Gastroesophageal sphincter (tissue), 4 donors: ENCODE results near the gene ITPKA. TPM values are rescaled to one million over a fixed set of nuclear protein-coding genes. Genes with fewer than 3 reads are reported as not detected.

Experiments used
- ATAC-seq: fragments of 150-250 bp; one replicate; pipeline ENCODE4 v1.9.1; 2016; ENCODE audit warnings: mild to moderate bottlenecking, moderate library complexity
- H3K27ac ChIP-seq, 4 donors: fragments of 200-600 bp; sonication (generic) in 3 of 4; 1 replicate in 3 of 4; 2 replicates in 1 of 4; pipeline ENCODE4 v1.5.1; 2016 to 2019
- H3K27me3 ChIP-seq: fragments of 200-600 bp; sonication (generic); one replicate; pipeline ENCODE4 v1.5.1; 2019
- H3K36me3 ChIP-seq, 2 donors: fragments of 200-600 bp; sonication (generic); one replicate each; pipeline ENCODE4 v1.5.1; 2019; ENCODE audit warnings: control low read depth in 1 of 2
- H3K4me1 ChIP-seq, 3 donors: fragments of 200-600 bp; sonication (generic); 1 replicate in 2 of 3; 2 replicates in 1 of 3; pipeline ENCODE4 v1.5.1; 2016 to 2019; ENCODE audit warnings: control low read depth in 2 of 3
- H3K4me3 ChIP-seq, 2 donors: fragments of 200-600 bp; sonication (generic); one replicate each; pipeline ENCODE4 v1.5.1; 2019; ENCODE audit warnings: mild to moderate bottlenecking in 1 of 2, moderate library complexity in 1 of 2
- H3K9me3 ChIP-seq, 3 donors: fragments of 200-600 bp; sonication (generic); one replicate each; pipeline ENCODE4 v1.5.1; 2017 to 2019; ENCODE audit warnings: control low read depth in 2 of 3
- EP300 ChIP-seq: sonication (generic); formaldehyde crosslinking; IDR thresholded peaks from one replicate; pipeline ENCODE4 v1.6.1; 2017; ENCODE audit warnings: antibody characterized with exemption, mild to moderate bottlenecking
- POLR2A ChIP-seq, 2 donors: fragments of 450-650 bp; IDR thresholded peaks; one replicate each; pipeline ENCODE4 v1.6.1; 2017; ENCODE audit warnings: antibody characterized with exemption in 2 of 2, mild to moderate bottlenecking in 2 of 2, moderate library complexity in 1 of 2
- POLR2AphosphoS5 ChIP-seq: sonication (generic); formaldehyde crosslinking; IDR thresholded peaks from one replicate; pipeline ENCODE4 v1.6.1; 2017; ENCODE audit warnings: antibody characterized with exemption
- WGBS, 2 donors: methylation state at CpG; one replicate each; pipeline ENCODE4 v1.1.5; 2018; ENCODE audit warnings: low coverage in 1 of 2; 5-methylcytosine and 5-hydroxymethylcytosine counted together
- total RNA-seq, 4 donors: library from RNA; depleted of rRNA; stranded (reverse); fragments of >200 nt; gene quantifications; one replicate each; pipeline ENCODE4 v1.1.0, GENCODE V29; 2016
- TF ChIP-seq, protein P1 (sequence below), 4 experiments: fragments of 200-600 bp in 2 of 4; fragments of 450-650 bp in 2 of 4; sonication (generic) in 1 of 4; IDR thresholded peaks; one replicate each; pipeline ENCODE4 v1.5.1; 2017 to 2019; ENCODE audit warnings: antibody characterized with exemption in 4 of 4, mild to moderate bottlenecking in 2 of 4, moderate library complexity in 2 of 4

ITPKA gene
- total RNA-seq, 4 donors from 2014 or later: 0.85 to 1.2 (median 0.94) TPM; not detected in 1

DNA sequence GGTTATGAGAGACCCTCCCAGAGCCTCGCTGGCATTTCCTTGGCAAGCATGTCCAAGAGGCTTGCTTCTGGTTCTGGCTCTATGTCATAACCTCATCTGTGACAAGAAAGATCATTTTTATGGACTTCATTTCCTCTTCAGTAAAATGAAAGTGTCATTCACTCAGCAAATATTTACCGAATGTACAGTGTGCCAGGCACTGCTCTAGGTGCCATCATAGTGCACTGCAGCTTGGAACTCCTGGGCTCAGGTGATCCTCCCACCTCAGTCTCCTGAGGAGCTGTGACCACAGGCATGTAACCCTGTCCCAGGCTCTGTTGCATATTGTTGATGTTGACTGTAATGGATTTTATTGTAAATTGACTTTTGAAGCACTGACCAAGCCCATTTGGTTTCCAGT is 18.7 kb upstream of the ITPKA start:
- H3K27ac ChIP-seq: no peak overlapping the region
- H3K9me3 ChIP-seq: no peaks in the 10 kb centered on the region
- WGBS, 2 donors: 63 to 100% methylated on average over 2 of the region's 2 CpGs
- no peaks in the 10 kb centered on the region for H3K27me3 ChIP-seq
- no peak overlapping the region for H3K4me3 ChIP-seq
- H3K4me1 ChIP-seq: no peaks in the 10 kb centered on the region
- peaks cover 3 to 100% of the 10 kb centered on the region in 2 donors for H3K36me3 ChIP-seq
- ATAC-seq: no peak
- TF ChIP-seq, protein P1, sequence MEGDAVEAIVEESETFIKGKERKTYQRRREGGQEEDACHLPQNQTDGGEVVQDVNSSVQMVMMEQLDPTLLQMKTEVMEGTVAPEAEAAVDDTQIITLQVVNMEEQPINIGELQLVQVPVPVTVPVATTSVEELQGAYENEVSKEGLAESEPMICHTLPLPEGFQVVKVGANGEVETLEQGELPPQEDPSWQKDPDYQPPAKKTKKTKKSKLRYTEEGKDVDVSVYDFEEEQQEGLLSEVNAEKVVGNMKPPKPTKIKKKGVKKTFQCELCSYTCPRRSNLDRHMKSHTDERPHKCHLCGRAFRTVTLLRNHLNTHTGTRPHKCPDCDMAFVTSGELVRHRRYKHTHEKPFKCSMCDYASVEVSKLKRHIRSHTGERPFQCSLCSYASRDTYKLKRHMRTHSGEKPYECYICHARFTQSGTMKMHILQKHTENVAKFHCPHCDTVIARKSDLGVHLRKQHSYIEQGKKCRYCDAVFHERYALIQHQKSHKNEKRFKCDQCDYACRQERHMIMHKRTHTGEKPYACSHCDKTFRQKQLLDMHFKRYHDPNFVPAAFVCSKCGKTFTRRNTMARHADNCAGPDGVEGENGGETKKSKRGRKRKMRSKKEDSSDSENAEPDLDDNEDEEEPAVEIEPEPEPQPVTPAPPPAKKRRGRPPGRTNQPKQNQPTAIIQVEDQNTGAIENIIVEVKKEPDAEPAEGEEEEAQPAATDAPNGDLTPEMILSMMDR (IDR thresholded peaks at IDR 0.05): no peak
- TF ChIP-seq POLR2AphosphoS5 (no peak), POLR2A (IDR thresholded peaks at IDR 0.05) (no peak), EP300 (no peak)

DNA sequence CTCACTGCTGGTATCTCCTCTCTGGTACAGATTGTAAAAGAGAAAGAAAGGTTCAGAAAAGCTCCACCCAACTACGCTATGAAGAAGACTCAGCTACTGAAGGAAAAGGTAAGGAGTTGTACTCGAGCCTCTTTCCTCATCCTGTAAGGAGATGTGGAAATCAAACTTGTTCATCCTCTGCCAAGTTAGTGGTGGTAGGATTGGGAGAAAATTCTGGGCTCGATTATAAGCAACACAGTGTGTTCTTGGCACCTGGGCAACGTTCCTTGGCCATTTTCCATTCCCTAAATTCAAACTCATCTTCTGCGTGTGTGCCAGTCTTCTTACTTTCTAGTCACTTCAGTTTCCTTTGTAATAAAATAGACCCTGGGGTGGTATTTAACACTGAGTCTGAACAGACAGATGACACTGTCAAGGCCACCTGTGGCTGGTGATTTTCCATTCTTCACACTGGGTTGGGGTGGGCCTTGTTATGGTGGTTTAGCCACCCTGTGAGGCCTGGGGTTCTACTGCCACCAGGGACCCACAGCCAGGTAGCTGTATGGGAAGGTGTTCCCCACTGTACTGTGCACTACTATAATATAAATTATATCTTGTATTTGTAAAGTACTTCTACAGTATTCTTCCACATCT is 17.1 kb upstream of the ITPKA start:
- TF ChIP-seq POLR2A (IDR thresholded peaks at IDR 0.05) (no peak), EP300 (no peak), POLR2AphosphoS5 (no peak)
- TF ChIP-seq, protein P1 (IDR thresholded peaks at IDR 0.05): no peak
- H3K36me3 ChIP-seq: peaks cover 3 to 100% of the 10 kb centered on the region in 2 donors
- no peak for ATAC-seq

DNA sequence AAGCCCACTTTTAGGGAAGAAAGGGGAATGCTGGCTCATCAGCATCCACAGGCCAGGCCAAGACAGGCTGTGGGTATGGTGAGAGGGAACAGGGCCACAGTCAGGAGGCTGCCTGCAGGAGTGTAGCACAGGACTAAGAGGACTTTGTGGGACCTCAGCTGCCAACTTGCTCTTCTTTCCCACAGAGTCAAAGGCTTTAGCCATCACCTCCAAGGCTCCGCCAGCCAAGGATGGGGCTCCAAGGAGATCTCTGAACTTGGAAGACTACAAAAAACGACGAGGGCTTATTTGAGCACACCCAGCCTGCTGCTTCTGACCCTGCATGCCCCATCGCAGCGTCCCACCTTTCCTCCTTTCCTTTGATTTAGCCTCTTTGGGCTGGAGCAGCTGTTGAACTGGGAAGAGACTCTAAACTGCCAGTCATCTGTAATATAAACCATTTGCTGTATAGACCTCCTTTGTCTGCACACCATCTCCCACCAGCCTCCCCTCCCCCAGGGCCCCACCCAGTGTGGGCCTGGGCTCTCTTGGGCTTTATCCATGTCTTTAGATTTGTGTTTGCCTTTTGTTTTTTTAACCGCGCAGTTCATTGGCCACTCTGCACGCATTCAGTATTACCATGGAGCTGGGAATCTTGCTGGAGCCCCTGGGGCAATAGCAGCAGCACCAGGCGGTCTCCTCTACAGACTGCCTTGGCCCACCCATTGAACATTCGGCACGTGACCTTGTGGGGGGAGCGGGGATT is 13.1 kb upstream of the ITPKA start:
- H3K27ac ChIP-seq: no peak overlapping the region
- H3K36me3 ChIP-seq: peaks cover 3 to 88% of the 10 kb centered on the region in 2 donors
- ATAC-seq: no peak
- TF ChIP-seq, protein P1 (IDR thresholded peaks at IDR 0.05): no peak
- TF ChIP-seq POLR2AphosphoS5 (no peak), POLR2A (IDR thresholded peaks at IDR 0.05) (no peak), EP300 (no peak)
- WGBS, 2 donors: 69 to 84% methylated on average over 9 to 11 of the region's 12 CpGs
- no peaks in the 10 kb centered on the region for H3K27me3 ChIP-seq
- H3K4me3 ChIP-seq: no peak overlapping the region
- no peaks in the 10 kb centered on the region for H3K4me1 ChIP-seq
- no peaks in the 10 kb centered on the region for H3K9me3 ChIP-seq

More for the DNA sequence above, 17.1 kb upstream of the ITPKA start:
- 67 to 77% methylated on average over 5 of the region's 5 CpGs for WGBS, 2 donors
- Histone ChIP-seq H3K4me3 (no peak overlapping the region), H3K27ac (no peak overlapping the region), H3K27me3 (no peaks in the 10 kb centered on the region), H3K9me3 (no peaks in the 10 kb centered on the region), H3K4me1 (no peaks in the 10 kb centered on the region)

GRCh38 chr15:41482110-41482877 is 11.4 kb upstream of the ITPKA start:
- TF ChIP-seq EP300 (no peak), POLR2AphosphoS5 (no peak), POLR2A (IDR thresholded peaks at IDR 0.05) (no peak)
- TF ChIP-seq, protein P1 (IDR thresholded peaks at IDR 0.05): no peak
- no peaks in the 10 kb centered on the region for H3K9me3 ChIP-seq
- H3K27ac ChIP-seq: no peak overlapping the region
- WGBS, 2 donors: 85 to 88% methylated on average over 7 to 9 of the region's 9 CpGs
- peaks cover 7% of the 10 kb centered on the region for H3K27me3 ChIP-seq
- no peak for ATAC-seq
- H3K36me3 ChIP-seq: peaks cover 0 to 71% of the 10 kb centered on the region in 2 donors
- H3K4me3 ChIP-seq: no peak overlapping the region
- no peaks in the 10 kb centered on the region for H3K4me1 ChIP-seq
